SK-N-SH treated with all-trans-retinoic acid at 6 μM for 48 hours (cell line): ENCODE results near the gene BCAP29.

Source experiments
- ATAC-seq: fragments of 200-7000 bp; cut with Tn5 transposase; 3 replicates; pipeline ENCODE4 v1.9.1; 2020; ENCODE audit warnings: mild to moderate bottlenecking, moderate library complexity
- ARNTL ChIP-seq: fragments of 450-650 bp; formaldehyde crosslinking; IDR thresholded peaks from 2 replicates; pipeline ENCODE4 v1.5.0; 2020; ENCODE audit warnings: low read depth, mild to moderate bottlenecking, moderate library complexity, borderline replicate concordance
- BACH2 ChIP-seq: fragments of 250-450 bp; sonication (Bioruptor Pico); IDR thresholded peaks from 2 replicates; pipeline ENCODE4 v1.9.0; 2021; ENCODE audit warnings: mild to moderate bottlenecking, borderline replicate concordance
- CSDC2 ChIP-seq: fragments of 250-450 bp; sonication (Bioruptor Pico); IDR thresholded peaks from 2 replicates; pipeline ENCODE4 v1.5.0; 2020; ENCODE audit warnings: mild to moderate bottlenecking, moderate library complexity
- GLIS3 ChIP-seq: fragments of 250-450 bp; sonication (Bioruptor Pico); IDR thresholded peaks from 2 replicates; pipeline ENCODE4 v1.5.0; 2020; ENCODE audit warnings: mild to moderate bottlenecking, moderate library complexity
- ISL1 ChIP-seq: fragments of 250-450 bp; sonication (Bioruptor Pico); IDR thresholded peaks from 2 replicates; pipeline ENCODE4 v2.1.2; 2022; ENCODE audit warnings: mild to moderate bottlenecking, moderate library complexity
- OSR1 ChIP-seq: fragments of 250-450 bp; sonication (Bioruptor Pico); IDR thresholded peaks from 2 replicates; pipeline ENCODE4 v1.8.0; 2022; ENCODE audit warnings: moderate library complexity, mild to moderate bottlenecking, inconsistent platforms
- PATZ1 ChIP-seq: fragments of 250-450 bp; sonication (Bioruptor Pico); IDR thresholded peaks from 2 replicates; pipeline ENCODE4 v1.8.0; 2020; ENCODE audit warnings: mild to moderate bottlenecking, moderate library complexity, borderline replicate concordance
- POU6F1 ChIP-seq: fragments of 250-450 bp; sonication (Bioruptor Pico); IDR thresholded peaks from 2 replicates; pipeline ENCODE4 v1.8.0; 2021; ENCODE audit warnings: low read depth, mild to moderate bottlenecking, moderate library complexity, borderline replicate concordance
- PPARA ChIP-seq: fragments of 250-450 bp; sonication (Bioruptor Pico); IDR thresholded peaks from 2 replicates; pipeline ENCODE4 v1.5.0; 2020; ENCODE audit warnings: mild to moderate bottlenecking, borderline replicate concordance
- RARB ChIP-seq: fragments of 250-450 bp; sonication (Bioruptor Pico); IDR thresholded peaks from 2 replicates; pipeline ENCODE4 v1.8.0; 2021; ENCODE audit warnings: mild to moderate bottlenecking, moderate library complexity
- SNAI2 ChIP-seq: fragments of 250-450 bp; sonication (Bioruptor Pico); IDR thresholded peaks from 2 replicates; pipeline ENCODE4 v1.5.0; 2020; ENCODE audit warnings: mild to moderate bottlenecking, moderate library complexity
- TOX ChIP-seq: fragments of 250-450 bp; sonication (Bioruptor Pico); IDR thresholded peaks from 2 replicates; pipeline ENCODE4 v1.8.0; 2021; ENCODE audit warnings: mild to moderate bottlenecking, moderate library complexity, borderline replicate concordance
- ZC3H10 ChIP-seq: fragments of 250-450 bp; sonication (Bioruptor Pico); IDR thresholded peaks from 2 replicates; pipeline ENCODE4 v1.5.1; 2021; ENCODE audit warnings: mild to moderate bottlenecking, moderate library complexity
- ZFP3 ChIP-seq: fragments of 250-450 bp; sonication (Bioruptor Pico); IDR thresholded peaks from 2 replicates; pipeline ENCODE4 v1.5.0; 2020; ENCODE audit warnings: mild to moderate bottlenecking, moderate library complexity
- ZFP30 ChIP-seq: fragments of 450-650 bp; formaldehyde crosslinking; IDR thresholded peaks from 2 replicates; pipeline ENCODE4 v1.5.0; 2022; ENCODE audit warnings: mild to moderate bottlenecking, moderate library complexity
- ZNF565 ChIP-seq: fragments of 450-650 bp; formaldehyde crosslinking; conservative IDR thresholded peaks from 2 replicates; pipeline ENCODE4 v1.5.0; 2020; ENCODE audit warnings: low read depth, mild to moderate bottlenecking, moderate library complexity
- TF ChIP-seq, protein P1 (sequence below): fragments of 250-450 bp; sonication (Bioruptor Pico); IDR thresholded peaks from 2 replicates; pipeline ENCODE4 v1.5.1; 2020; ENCODE audit warnings: low read depth, mild to moderate bottlenecking, moderate library complexity
- TF ChIP-seq, protein P2 (sequence below): fragments of 250-450 bp; sonication (Bioruptor Pico); IDR thresholded peaks from 2 replicates; pipeline ENCODE4 v1.5.1; 2021; ENCODE audit warnings: mild to moderate bottlenecking, moderate library complexity
- TF ChIP-seq, protein P3 (sequence below): fragments of 250-450 bp; sonication (Bioruptor Pico); IDR thresholded peaks from 2 replicates; pipeline ENCODE4 v1.5.0; 2020; ENCODE audit warnings: mild to moderate bottlenecking, moderate library complexity

BCAP29 gene

DNA sequence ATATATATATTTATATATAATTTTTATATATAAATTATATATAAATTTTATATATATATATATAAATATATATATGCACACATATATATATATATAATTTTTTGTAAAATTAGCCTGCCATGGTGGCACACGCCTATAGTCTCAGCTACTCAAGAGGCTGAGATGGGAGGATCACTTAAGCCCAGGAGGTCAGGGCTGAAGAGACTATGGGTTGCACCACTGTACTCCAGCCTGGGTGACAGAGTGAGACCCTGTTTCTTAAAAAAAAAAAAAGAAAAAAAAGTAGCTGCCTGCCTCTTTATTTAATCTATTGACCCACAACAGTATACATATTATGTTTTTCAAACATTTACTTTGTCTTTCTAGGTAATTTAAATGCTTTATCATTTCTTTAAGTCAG, 19.2 kb downstream of the BCAP29 start:
- no peak for ATAC-seq
- no peak for TF ChIP-seq PPARA (CRISPR knock-in tag)
- no peak for TF ChIP-seq POU6F1 (CRISPR knock-in tag)
- TF ChIP-seq, protein P1, sequence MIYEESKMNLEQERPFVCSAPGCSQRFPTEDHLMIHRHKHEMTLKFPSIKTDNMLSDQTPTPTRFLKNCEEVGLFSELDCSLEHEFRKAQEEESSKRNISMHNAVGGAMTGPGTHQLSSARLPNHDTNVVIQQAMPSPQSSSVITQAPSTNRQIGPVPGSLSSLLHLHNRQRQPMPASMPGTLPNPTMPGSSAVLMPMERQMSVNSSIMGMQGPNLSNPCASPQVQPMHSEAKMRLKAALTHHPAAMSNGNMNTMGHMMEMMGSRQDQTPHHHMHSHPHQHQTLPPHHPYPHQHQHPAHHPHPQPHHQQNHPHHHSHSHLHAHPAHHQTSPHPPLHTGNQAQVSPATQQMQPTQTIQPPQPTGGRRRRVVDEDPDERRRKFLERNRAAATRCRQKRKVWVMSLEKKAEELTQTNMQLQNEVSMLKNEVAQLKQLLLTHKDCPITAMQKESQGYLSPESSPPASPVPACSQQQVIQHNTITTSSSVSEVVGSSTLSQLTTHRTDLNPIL (CRISPR knock-in tag) = no peak
- TF ChIP-seq BACH2 (CRISPR knock-in tag) = no peak
- no peak for TF ChIP-seq ISL1 (CRISPR knock-in tag)
- TF ChIP-seq ARNTL = no peak
- no peak for TF ChIP-seq OSR1 (CRISPR knock-in tag)
- no peak for TF ChIP-seq ZFP3 (CRISPR knock-in tag)
- no peak for TF ChIP-seq GLIS3
- TF ChIP-seq, protein P2, sequence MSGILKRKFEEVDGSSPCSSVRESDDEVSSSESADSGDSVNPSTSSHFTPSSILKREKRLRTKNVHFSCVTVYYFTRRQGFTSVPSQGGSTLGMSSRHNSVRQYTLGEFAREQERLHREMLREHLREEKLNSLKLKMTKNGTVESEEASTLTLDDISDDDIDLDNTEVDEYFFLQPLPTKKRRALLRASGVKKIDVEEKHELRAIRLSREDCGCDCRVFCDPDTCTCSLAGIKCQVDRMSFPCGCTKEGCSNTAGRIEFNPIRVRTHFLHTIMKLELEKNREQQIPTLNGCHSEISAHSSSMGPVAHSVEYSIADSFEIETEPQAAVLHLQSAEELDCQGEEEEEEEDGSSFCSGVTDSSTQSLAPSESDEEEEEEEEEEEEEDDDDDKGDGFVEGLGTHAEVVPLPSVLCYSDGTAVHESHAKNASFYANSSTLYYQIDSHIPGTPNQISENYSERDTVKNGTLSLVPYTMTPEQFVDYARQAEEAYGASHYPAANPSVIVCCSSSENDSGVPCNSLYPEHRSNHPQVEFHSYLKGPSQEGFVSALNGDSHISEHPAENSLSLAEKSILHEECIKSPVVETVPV (CRISPR knock-in tag) = no peak
- TF ChIP-seq, protein P3, sequence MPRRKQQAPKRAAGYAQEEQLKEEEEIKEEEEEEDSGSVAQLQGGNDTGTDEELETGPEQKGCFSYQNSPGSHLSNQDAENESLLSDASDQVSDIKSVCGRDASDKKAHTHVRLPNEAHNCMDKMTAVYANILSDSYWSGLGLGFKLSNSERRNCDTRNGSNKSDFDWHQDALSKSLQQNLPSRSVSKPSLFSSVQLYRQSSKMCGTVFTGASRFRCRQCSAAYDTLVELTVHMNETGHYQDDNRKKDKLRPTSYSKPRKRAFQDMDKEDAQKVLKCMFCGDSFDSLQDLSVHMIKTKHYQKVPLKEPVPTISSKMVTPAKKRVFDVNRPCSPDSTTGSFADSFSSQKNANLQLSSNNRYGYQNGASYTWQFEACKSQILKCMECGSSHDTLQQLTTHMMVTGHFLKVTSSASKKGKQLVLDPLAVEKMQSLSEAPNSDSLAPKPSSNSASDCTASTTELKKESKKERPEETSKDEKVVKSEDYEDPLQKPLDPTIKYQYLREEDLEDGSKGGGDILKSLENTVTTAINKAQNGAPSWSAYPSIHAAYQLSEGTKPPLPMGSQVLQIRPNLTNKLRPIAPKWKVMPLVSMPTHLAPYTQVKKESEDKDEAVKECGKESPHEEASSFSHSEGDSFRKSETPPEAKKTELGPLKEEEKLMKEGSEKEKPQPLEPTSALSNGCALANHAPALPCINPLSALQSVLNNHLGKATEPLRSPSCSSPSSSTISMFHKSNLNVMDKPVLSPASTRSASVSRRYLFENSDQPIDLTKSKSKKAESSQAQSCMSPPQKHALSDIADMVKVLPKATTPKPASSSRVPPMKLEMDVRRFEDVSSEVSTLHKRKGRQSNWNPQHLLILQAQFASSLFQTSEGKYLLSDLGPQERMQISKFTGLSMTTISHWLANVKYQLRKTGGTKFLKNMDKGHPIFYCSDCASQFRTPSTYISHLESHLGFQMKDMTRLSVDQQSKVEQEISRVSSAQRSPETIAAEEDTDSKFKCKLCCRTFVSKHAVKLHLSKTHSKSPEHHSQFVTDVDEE = no peak
- no peak for TF ChIP-seq SNAI2 (CRISPR knock-in tag)
- no peak for TF ChIP-seq CSDC2 (CRISPR knock-in tag)
- no peak for TF ChIP-seq PATZ1 (CRISPR knock-in tag)

- ATAC-seq = no peak
- TF ChIP-seq TOX = no peak
- TF ChIP-seq ARNTL = no peak
- TF ChIP-seq PPARA (CRISPR knock-in tag) = no peak
- TF ChIP-seq ZNF565 = no peak
- no peak for TF ChIP-seq CSDC2 (CRISPR knock-in tag)
- TF ChIP-seq ZFP30 = no peak
- TF ChIP-seq, protein P3 = no peak
- no peak for TF ChIP-seq PATZ1 (CRISPR knock-in tag)
- no peak for TF ChIP-seq ZFP3 (CRISPR knock-in tag)
- no peak for TF ChIP-seq RARB (CRISPR knock-in tag)
- TF ChIP-seq, protein P2 (CRISPR knock-in tag) = no peak
- no peak for TF ChIP-seq GLIS3
- TF ChIP-seq POU6F1 (CRISPR knock-in tag) = no peak
- no peak for TF ChIP-seq ISL1 (CRISPR knock-in tag)
- no peak for TF ChIP-seq ZC3H10 (CRISPR knock-in tag)
- TF ChIP-seq OSR1 (CRISPR knock-in tag) = no peak
- TF ChIP-seq, all 23 proteins: peak for 0
These were observed 20.8 kb downstream of the BCAP29 start for GRCh38 chr7:107600816-107601215.
